Measurements from ENCODE around the gene MST1. TPM values are rescaled to one million over a fixed set of nuclear protein-coding genes. Genes with fewer than 3 reads are reported as not detected.

MST1 gene
- total and polyA plus RNA-seq, 2 donors (not counting 1 experiment from before 2014, with no cell fraction given): 3.5 to 6.6 TPM

DNA sequence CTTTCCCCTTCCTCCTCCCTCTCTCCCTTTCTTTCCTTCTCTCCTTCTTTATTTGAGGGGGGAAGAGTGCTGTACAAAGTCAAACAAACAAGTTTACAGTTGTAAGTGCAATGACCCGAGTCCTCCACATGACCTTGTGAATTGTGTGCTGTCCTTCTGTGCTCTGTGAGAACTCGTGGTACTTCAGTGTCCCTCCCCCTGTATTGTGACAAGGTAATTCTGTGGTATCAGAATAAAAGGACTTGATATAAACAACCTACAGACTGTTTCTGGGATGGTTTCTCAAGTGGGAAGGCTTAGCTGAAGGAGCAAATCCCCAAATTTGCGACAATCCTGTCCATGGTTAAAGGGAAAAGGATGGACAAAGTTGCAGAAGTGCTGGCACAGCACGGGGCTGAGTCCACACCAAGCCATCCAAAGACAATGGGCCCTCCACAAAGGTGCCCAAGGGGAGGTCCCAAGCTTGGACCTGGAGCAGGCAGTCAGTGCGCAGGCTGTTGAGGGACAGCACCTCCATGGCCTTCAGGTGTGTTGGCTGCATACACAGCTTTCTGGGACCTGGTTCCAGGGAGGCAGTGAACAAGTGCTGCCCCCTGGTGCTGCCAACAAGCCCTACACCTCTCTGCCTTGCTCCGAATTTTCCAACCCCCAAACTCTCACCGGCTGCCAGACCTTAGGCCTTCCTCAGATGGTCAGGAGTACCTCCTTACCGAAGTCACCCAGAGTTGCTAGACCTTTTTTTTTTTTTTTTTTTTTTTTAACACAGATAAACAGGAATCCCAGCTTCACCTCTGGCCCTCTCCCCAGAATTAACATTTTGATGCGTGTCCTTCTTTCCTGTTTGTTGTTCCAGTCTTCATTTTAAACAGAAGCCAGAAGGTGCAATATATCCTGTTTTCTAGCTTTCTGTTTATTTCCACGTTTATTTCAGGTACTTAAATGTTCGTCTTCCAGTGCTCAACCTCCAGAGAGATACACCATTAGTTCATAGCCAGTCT is 17.7 kb downstream of the MST1 start:
- peak; percentile 47 to 60 for DNase-seq (ENCODE audit: low read depth in 2 of 2)
- Histone ChIP-seq H3K9ac (ENCODE audit: insufficient read depth, low read length) (no peak overlapping the region), H3K4me3 (replicated peaks in 1 of 4; ENCODE audit: control extremely low read depth in 1 of 4, insufficient read depth in 1 of 4, low read depth in 3 of 4, low read length in 4 of 4) (no peak overlapping the region), H3K9me3 (ENCODE audit: control insufficient read depth, insufficient read depth, low read depth, low read length) (no peaks in the 10 kb centered on the region), H3K4me2 (ENCODE audit: extremely low read depth, insufficient read depth, low read length) (no peak overlapping the region), H3K79me2 (ENCODE audit: control insufficient read depth, insufficient read depth, low read length) (peaks cover 11% of the 10 kb centered on the region), H3K36me3 (ENCODE audit: control insufficient read depth, insufficient read depth, low read length) (peaks cover 5% of the 10 kb centered on the region), H3K27me3 (ENCODE audit: control insufficient read depth, insufficient read depth, low read length) (peaks cover 4% of the 10 kb centered on the region), H3K4me1 (ENCODE audit: control insufficient read depth, extremely low read depth, insufficient read depth, low read length) (peaks cover 6% of the 10 kb centered on the region), H2AFZ (ENCODE audit: low read length) (no peak overlapping the region), H4K20me1 (ENCODE audit: control insufficient read depth, extremely low read depth, insufficient read depth, low read length) (no peaks in the 10 kb centered on the region), H3K27ac (ENCODE audit: insufficient read depth, low read length) (no peak overlapping the region)
- no peak for TF ChIP-seq EZH2 (IDR thresholded peaks at IDR 0.05; ENCODE audit: low read length, missing control alignments)
- TF ChIP-seq, protein P1, sequence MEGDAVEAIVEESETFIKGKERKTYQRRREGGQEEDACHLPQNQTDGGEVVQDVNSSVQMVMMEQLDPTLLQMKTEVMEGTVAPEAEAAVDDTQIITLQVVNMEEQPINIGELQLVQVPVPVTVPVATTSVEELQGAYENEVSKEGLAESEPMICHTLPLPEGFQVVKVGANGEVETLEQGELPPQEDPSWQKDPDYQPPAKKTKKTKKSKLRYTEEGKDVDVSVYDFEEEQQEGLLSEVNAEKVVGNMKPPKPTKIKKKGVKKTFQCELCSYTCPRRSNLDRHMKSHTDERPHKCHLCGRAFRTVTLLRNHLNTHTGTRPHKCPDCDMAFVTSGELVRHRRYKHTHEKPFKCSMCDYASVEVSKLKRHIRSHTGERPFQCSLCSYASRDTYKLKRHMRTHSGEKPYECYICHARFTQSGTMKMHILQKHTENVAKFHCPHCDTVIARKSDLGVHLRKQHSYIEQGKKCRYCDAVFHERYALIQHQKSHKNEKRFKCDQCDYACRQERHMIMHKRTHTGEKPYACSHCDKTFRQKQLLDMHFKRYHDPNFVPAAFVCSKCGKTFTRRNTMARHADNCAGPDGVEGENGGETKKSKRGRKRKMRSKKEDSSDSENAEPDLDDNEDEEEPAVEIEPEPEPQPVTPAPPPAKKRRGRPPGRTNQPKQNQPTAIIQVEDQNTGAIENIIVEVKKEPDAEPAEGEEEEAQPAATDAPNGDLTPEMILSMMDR (conservative IDR thresholded peaks at IDR 0.05 in 1 of 2, IDR thresholded peaks at IDR 0.05 in 1 of 2; ENCODE audit: low read depth in 1 of 2, low read length in 2 of 2): peak; percentile 88 to 91

DNA sequence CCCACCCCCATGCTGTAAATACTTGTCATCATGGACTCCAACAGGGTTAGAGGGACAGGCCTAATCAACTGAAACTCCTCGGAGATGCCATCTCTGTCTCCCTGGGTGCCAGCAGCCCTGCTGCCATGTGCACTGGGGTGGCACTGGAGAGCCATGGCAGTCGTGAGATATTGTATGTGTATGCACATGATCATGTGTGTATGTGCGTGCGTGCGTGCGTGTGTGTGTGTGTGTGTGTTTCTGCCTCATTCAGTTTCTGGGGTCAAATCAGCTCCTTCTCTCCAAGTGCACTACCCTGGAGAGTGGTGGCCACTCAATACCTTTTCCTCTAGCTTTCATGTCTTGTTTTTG is 18.4 kb downstream of the MST1 start:
- Histone ChIP-seq H2AFZ (ENCODE audit: low read length) (no peak overlapping the region), H3K36me3 (ENCODE audit: control insufficient read depth, insufficient read depth, low read length) (no peaks in the 10 kb centered on the region), H3K4me3 (replicated peaks in 1 of 4; ENCODE audit: control extremely low read depth in 1 of 4, insufficient read depth in 1 of 4, low read depth in 3 of 4, low read length in 4 of 4) (no peak overlapping the region), H3K9ac (ENCODE audit: insufficient read depth, low read length) (no peak overlapping the region), H3K4me2 (ENCODE audit: extremely low read depth, insufficient read depth, low read length) (no peak overlapping the region), H3K27me3 (ENCODE audit: control insufficient read depth, insufficient read depth, low read length) (peaks cover 4% of the 10 kb centered on the region), H3K4me1 (ENCODE audit: control insufficient read depth, extremely low read depth, insufficient read depth, low read length) (peaks cover 6% of the 10 kb centered on the region), H3K27ac (ENCODE audit: insufficient read depth, low read length) (no peak overlapping the region), H3K9me3 (ENCODE audit: control insufficient read depth, insufficient read depth, low read depth, low read length) (no peaks in the 10 kb centered on the region), H4K20me1 (ENCODE audit: control insufficient read depth, extremely low read depth, insufficient read depth, low read length) (no peaks in the 10 kb centered on the region), H3K79me2 (ENCODE audit: control insufficient read depth, insufficient read depth, low read length) (peaks cover 11% of the 10 kb centered on the region)
- DNase-seq (ENCODE audit: low read depth in 2 of 2): no peak
- TF ChIP-seq EZH2 (IDR thresholded peaks at IDR 0.05; ENCODE audit: low read length, missing control alignments): no peak
- TF ChIP-seq, protein P1 (conservative IDR thresholded peaks at IDR 0.05 in 1 of 2, IDR thresholded peaks at IDR 0.05 in 1 of 2; ENCODE audit: low read depth in 1 of 2, low read length in 2 of 2): no peak

DNA sequence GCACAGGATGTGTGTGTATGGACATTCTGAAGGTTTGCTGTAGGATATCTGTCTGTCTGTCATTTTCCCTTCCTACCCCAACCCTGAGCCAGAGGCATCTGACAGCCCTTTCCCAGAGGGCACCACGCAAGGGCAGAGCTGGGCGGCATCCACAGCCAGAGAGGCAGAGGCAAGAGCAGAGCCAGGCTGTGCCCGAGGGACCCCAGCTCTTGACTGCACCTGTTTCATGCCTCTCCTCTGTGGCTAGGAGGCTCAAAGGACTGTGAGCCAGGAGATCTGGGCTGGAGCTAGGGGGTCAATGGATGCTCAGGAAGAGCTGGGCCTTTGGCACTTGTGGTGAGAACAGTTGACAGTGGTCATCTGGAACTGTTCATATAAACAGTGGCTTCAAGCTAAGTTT is 19.9 kb downstream of the MST1 start:
- H3K27ac ChIP-seq (ENCODE audit: insufficient read depth, low read length): no peak overlapping the region

More for the DNA sequence above, 19.9 kb downstream of the MST1 start:
- no peak overlapping the region for H3K4me2 ChIP-seq (ENCODE audit: extremely low read depth, insufficient read depth, low read length)
- no peak for DNase-seq (ENCODE audit: low read depth in 2 of 2)
- no peaks in the 10 kb centered on the region for H4K20me1 ChIP-seq (ENCODE audit: control insufficient read depth, extremely low read depth, insufficient read depth, low read length)
- no peaks in the 10 kb centered on the region for H3K4me1 ChIP-seq (ENCODE audit: control insufficient read depth, extremely low read depth, insufficient read depth, low read length)
- H3K79me2 ChIP-seq (ENCODE audit: control insufficient read depth, insufficient read depth, low read length): no peaks in the 10 kb centered on the region
- H3K36me3 ChIP-seq (ENCODE audit: control insufficient read depth, insufficient read depth, low read length): no peaks in the 10 kb centered on the region
- H3K9ac ChIP-seq (ENCODE audit: insufficient read depth, low read length): no peak overlapping the region
- no peak overlapping the region for H2AFZ ChIP-seq (ENCODE audit: low read length)
- no peak overlapping the region for H3K4me3 ChIP-seq (replicated peaks in 1 of 4; ENCODE audit: control extremely low read depth in 1 of 4, insufficient read depth in 1 of 4, low read depth in 3 of 4, low read length in 4 of 4)
- H3K27me3 ChIP-seq (ENCODE audit: control insufficient read depth, insufficient read depth, low read length): peaks cover 4% of the 10 kb centered on the region
- no peak for TF ChIP-seq EZH2 (IDR thresholded peaks at IDR 0.05; ENCODE audit: low read length, missing control alignments)
- TF ChIP-seq, protein P1 (conservative IDR thresholded peaks at IDR 0.05 in 1 of 2, IDR thresholded peaks at IDR 0.05 in 1 of 2; ENCODE audit: low read depth in 1 of 2, low read length in 2 of 2): no peak
- H3K9me3 ChIP-seq (ENCODE audit: control insufficient read depth, insufficient read depth, low read depth, low read length): no peaks in the 10 kb centered on the region
